GM13977 (cell line): ENCODE data around the gene WFS1.

Source experiments
- DNase-seq: peaks from one replicate; pipeline ENCODE4 v3.0.0; 2012; ENCODE audit warnings: low spot score
- CTCF ChIP-seq: IDR thresholded peaks from 2 replicates; pipeline ENCODE4 v1.5.1; 2012; ENCODE audit warnings: mild to moderate bottlenecking, control low read depth; ENCODE audit not compliant: insufficient read depth; ENCODE audit errors: extremely low read depth, missing control alignments
- in situ Hi-C: fragments of 300-500 bp; cut with MboI; formaldehyde crosslinking; loops from one replicate; pipeline ENCODE4 v1.12.0; 2022; ENCODE audit warnings: low sequenced_read_pairs, low pct_unique_long_range_greater_than_20kb, mixed read lengths, inconsistent platforms; ENCODE audit not compliant: unreplicated experiment

Gene WFS1

GRCh38 chr4:6331468-6331867, 61.8 kb downstream of the WFS1 start:
- in situ Hi-C loops: no loop called here
- TF ChIP-seq CTCF: no peak
- DNase-seq: no peak

GRCh38 chr4:6332042-6332668, 62.5 kb downstream of the WFS1 start:
- in situ Hi-C loops: no loop called here
- DNase-seq: peak; percentile 62
- peak; percentile 76 for TF ChIP-seq CTCF

- in situ Hi-C loops: no loop called here
- DNase-seq: no peak
- TF ChIP-seq CTCF: no peak
Measured at GRCh38 chr4:6332669-6333050, 63.0 kb downstream of the WFS1 start.

- in situ Hi-C loops: no loop called here
- DNase-seq: peak; percentile 46
- TF ChIP-seq CTCF: peak; percentile 45
Measured at GRCh38 chr4:6333301-6334202, 63.9 kb downstream of the WFS1 start.

GRCh38 chr4:6334203-6334887, 64.7 kb downstream of the WFS1 start:
- in situ Hi-C loops: no loop called here
- no peak for TF ChIP-seq CTCF
- no peak for DNase-seq

DNA sequence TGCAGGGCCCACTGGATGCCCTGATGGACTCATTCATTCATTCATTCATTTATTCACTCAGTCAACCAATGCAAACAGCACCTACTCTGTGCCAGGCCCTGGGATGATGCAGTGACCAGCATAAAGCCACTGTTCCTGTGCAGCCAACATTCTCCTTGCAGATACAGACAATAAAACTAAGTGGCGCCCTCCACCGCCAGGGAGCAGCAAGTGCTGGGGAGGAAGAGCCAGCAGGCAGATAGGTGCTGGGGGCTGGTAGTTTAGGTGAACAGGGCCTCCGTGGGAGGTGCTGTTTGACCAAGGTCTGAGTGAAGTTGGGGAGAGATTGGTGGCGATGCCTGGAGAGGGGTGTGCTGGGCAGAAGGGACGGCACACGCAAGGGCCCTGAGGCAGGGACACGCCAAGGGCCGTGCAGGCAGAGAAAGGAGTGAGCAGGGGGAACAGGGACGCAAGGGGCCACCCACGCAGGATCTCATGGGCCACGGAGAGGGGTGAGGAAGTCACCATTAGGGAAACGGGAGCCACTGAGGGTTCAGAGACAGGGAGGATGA, 65.5 kb downstream of the WFS1 start:
- peak; percentile 5 for TF ChIP-seq CTCF
- in situ Hi-C loops: no loop called here
- no peak for DNase-seq
